A673 (cell line): Measurements from ENCODE around the gene PLLP.

Experiments used
- CTCF ChIP-seq: fragments of 300-800, 200-600 bp; sonication (generic); conservative IDR thresholded peaks from 2 replicates; pipeline ENCODE4 v1.5.1; 2017; ENCODE audit warnings: low read depth, mild to moderate bottlenecking, antibody characterized with exemption, low read length, moderate library complexity, mixed read lengths
- EZH2 ChIP-seq: fragments of 200-600 bp; sonication (generic); IDR thresholded peaks from 2 replicates; pipeline ENCODE4 v1.6.1; 2017; ENCODE audit warnings: borderline replicate concordance, low read depth, mild to moderate bottlenecking, mixed read lengths, antibody characterized with exemption, low read length; ENCODE audit not compliant: poor library complexity, severe bottlenecking

- TF ChIP-seq CTCF (no peak), EZH2 (no peak)
Measured at GRCh38 chr16:57297856-57298255, 13.4 kb upstream of the PLLP start.
